NB4 (cell line): ENCODE results near the gene DNASE1L3.
"Not testable (repeated sequence)": the region's sequence is repeated elsewhere in the genome, so short reads cannot be mapped to it uniquely, and the experiment has no call there.

ENCODE experiments used
- CTCF ChIP-seq: IDR thresholded peaks from one replicate; pipeline ENCODE4 v1.5.1; 2012; ENCODE audit warnings: low read depth, low read length
- MYC ChIP-seq: IDR thresholded peaks from 2 replicates; pipeline ENCODE4 v1.6.1; 2011; ENCODE audit warnings: low read depth, low read length
- POLR2A ChIP-seq: IDR thresholded peaks from 2 replicates; pipeline ENCODE4 v1.6.1; 2011; ENCODE audit warnings: mild to moderate bottlenecking; ENCODE audit not compliant: insufficient read length; ENCODE audit errors: extremely low read depth

DNA sequence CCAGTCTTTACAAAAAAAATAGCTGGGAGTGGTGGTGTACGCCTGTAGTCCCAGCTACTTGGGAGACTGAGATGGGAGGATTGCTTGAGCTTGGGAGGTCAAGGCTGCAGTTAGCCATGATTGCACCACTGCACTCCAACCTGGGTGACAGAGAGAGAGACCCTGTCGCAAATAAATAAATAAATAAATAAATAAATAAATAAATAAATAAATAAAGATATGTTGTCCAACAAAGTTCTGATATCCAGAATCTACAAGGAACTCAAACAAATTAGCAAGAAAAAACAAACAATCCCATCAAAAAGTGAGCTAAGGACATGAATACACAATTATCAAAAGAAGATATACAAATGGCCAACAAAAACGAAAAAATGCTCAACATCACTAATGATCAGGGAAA, 17.2 kb upstream of the DNASE1L3 start:
- TF ChIP-seq POLR2A, MYC, CTCF: not testable (repeated sequence)
